K562 (cell line): ENCODE measurements around the gene OR7A5. TPM values are rescaled to one million over a fixed set of nuclear protein-coding genes. Genes with fewer than 3 reads are reported as not detected.

Experiments
- BHLHE40 ChIP-seq: IDR thresholded peaks from 2 replicates; pipeline ENCODE4 v1.6.1; 2011; ENCODE audit warnings: low read length, improper control_type of control experiment
- BRD9 ChIP-seq: fragments of 450-650 bp; IDR thresholded peaks from 2 replicates; pipeline ENCODE4 v1.6.1; 2018; ENCODE audit warnings: low read depth; ENCODE audit not compliant: partially characterized antibody
- CBFA2T3 ChIP-seq: fragments of 450-650 bp; IDR thresholded peaks from 2 replicates; pipeline ENCODE4 v1.6.1; 2017
- CBX3 ChIP-seq, 2 experiments: IDR thresholded peaks; 1 replicate in 1 of 2; 2 replicates in 1 of 2; pipeline ENCODE4 v1.6.1; 2012; ENCODE audit warnings: inconsistent platforms in 2 of 2, low read length in 2 of 2, borderline replicate concordance in 1 of 2, control low read depth in 1 of 2
- CC2D1A ChIP-seq: fragments of 450-650 bp; IDR thresholded peaks from 2 replicates; pipeline ENCODE4 v1.6.1; 2017; ENCODE audit warnings: mild to moderate bottlenecking
- DDX20 ChIP-seq: fragments of 450-650 bp; IDR thresholded peaks from 2 replicates; pipeline ENCODE4 v1.6.1; 2016; ENCODE audit warnings: missing genetic modification characterization, low read depth, mild to moderate bottlenecking, missing compliant biosample characterization, moderate library complexity
- JUND ChIP-seq, 2 experiments: IDR thresholded peaks; 2 replicates in 1 of 2; 3 replicates in 1 of 2; pipeline ENCODE4 v1.6.1; 2011; ENCODE audit warnings: borderline replicate concordance in 2 of 2, low read depth in 2 of 2, low read length in 2 of 2, improper control_type of control experiment in 1 of 2, missing biosample characterization in 1 of 2, missing genetic modification characterization in 1 of 2, missing genetic modification reagents in 1 of 2
- MCM3 ChIP-seq: fragments of 450-650 bp; IDR thresholded peaks from 2 replicates; pipeline ENCODE4 v1.6.1; 2016
- MED1 ChIP-seq: sonication (generic); formaldehyde crosslinking; IDR thresholded peaks from 2 replicates; pipeline ENCODE4 v1.8.1; 2023; ENCODE audit warnings: missing genetic modification reagents, borderline replicate concordance
- MIER1 ChIP-seq: fragments of 450-650 bp; IDR thresholded peaks from 2 replicates; pipeline ENCODE4 v1.6.1; 2016; ENCODE audit warnings: antibody characterized with exemption, mild to moderate bottlenecking, low read depth
- MTA1 ChIP-seq: fragments of 450-650 bp; IDR thresholded peaks from 2 replicates; pipeline ENCODE4 v1.6.1; 2017; ENCODE audit warnings: borderline replicate concordance
- NUFIP1 ChIP-seq: fragments of 450-650 bp; IDR thresholded peaks from 2 replicates; pipeline ENCODE4 v1.6.1; 2018; ENCODE audit not compliant: partially characterized antibody
- PHF20 ChIP-seq: fragments of 450-650 bp; IDR thresholded peaks from 2 replicates; pipeline ENCODE4 v1.6.1; 2018; ENCODE audit not compliant: partially characterized antibody
- PHF21A ChIP-seq: fragments of 450-650 bp; IDR thresholded peaks from 2 replicates; pipeline ENCODE4 v1.6.1; 2017; ENCODE audit warnings: low read depth, borderline replicate concordance
- SP2 ChIP-seq: IDR thresholded peaks from 2 replicates; pipeline ENCODE4 v1.6.1; 2011; ENCODE audit warnings: mild to moderate bottlenecking, low read depth, low read length, moderate library complexity; ENCODE audit not compliant: poor library complexity, severe bottlenecking; ENCODE audit errors: extremely low read depth
- TCF7 ChIP-seq: sonication (generic); IDR thresholded peaks from 2 replicates; pipeline ENCODE4 v1.6.1; 2016; ENCODE audit warnings: antibody characterized with exemption, borderline replicate concordance
- TOE1 ChIP-seq, 2 experiments: fragments of 450-650 bp in 1 of 2; sonication (generic) in 1 of 2; formaldehyde crosslinking in 1 of 2; IDR thresholded peaks; 2 replicates each; pipeline versions ENCODE4 v1.7.1 to v1.8.0; 2016 to 2022; ENCODE audit warnings: borderline replicate concordance in 2 of 2, mild to moderate bottlenecking in 2 of 2, antibody characterized with exemption in 1 of 2, inconsistent platforms in 1 of 2, low read depth in 1 of 2, missing genetic modification reagents in 1 of 2, moderate library complexity in 1 of 2
- ZFX ChIP-seq: sonication (generic); formaldehyde crosslinking; IDR thresholded peaks from 2 replicates; pipeline ENCODE4 v1.8.0; 2022; ENCODE audit warnings: mild to moderate bottlenecking, missing genetic modification reagents, moderate library complexity
- ZNF239 ChIP-seq: fragments of 250-450 bp; sonication (Bioruptor Pico); IDR thresholded peaks from 2 replicates; pipeline ENCODE4 v1.4.0; 2020; ENCODE audit warnings: mild to moderate bottlenecking
- ZNF444 ChIP-seq: fragments of 250-450 bp; sonication (Bioruptor Pico); IDR thresholded peaks from 2 replicates; pipeline ENCODE4 v1.4.0; 2020; ENCODE audit warnings: mild to moderate bottlenecking, moderate library complexity
- polyA plus RNA-seq, 8 experiments: library from polyadenylated mRNA; depleted of rRNA in 4 of 8; stranded (reverse) in 5 of 8; unstranded in 3 of 8; fragments of >200 nt; fragmentation: Nextera tagmentation in 2 of 8; fragmentation: Illumina TruSeq in 1 of 8; extraction: Ambion mirVana in 2 of 8; extraction: Trizol in 1 of 8; gene quantifications; 2 replicates each; pipeline versions ENCODE4 v1.2.1 to v1.2.3, GENCODE V29; 2011 to 2014; ENCODE audit warnings: inconsistent platforms in 1 of 8, missing spikeins in 1 of 8
- total RNA-seq, 7 experiments: library from RNA; depleted of rRNA in 6 of 7; stranded (reverse); fragments of >200 nt in 6 of 7; fragmentation: Illumina TruSeq in 2 of 7; extraction: Trizol in 2 of 7; gene quantifications; 2 replicates each; pipeline versions ENCODE4 v1.2.1 to v1.2.3, GENCODE V29; 2011 to 2021; ENCODE audit warnings: low replicate concordance in 1 of 7
- TF ChIP-seq, protein P1 (sequence below): sonication (generic); formaldehyde crosslinking; IDR thresholded peaks from 2 replicates; pipeline ENCODE4 v1.8.0; 2022; ENCODE audit warnings: mild to moderate bottlenecking, missing genetic modification reagents
- TF ChIP-seq, protein P2 (sequence below): fragments of 250-450 bp; sonication (Bioruptor Pico); IDR thresholded peaks from 2 replicates; pipeline ENCODE4 v1.5.1; 2021; ENCODE audit warnings: mild to moderate bottlenecking
- TF ChIP-seq, protein P3 (sequence below): fragments of 200-800 bp; sonication (Bioruptor generic); IDR thresholded peaks from 2 replicates; pipeline ENCODE4 v1.6.1; 2017; ENCODE audit warnings: missing genetic modification characterization, missing compliant biosample characterization
- TF ChIP-seq, protein P4 (sequence below): fragments of 450-650 bp; IDR thresholded peaks from 2 replicates; pipeline ENCODE4 v1.7.0; 2016; ENCODE audit warnings: borderline replicate concordance

OR7A5 gene
- total and polyA plus RNA-seq, 9 of the 15 experiments (the other 6 are each of a cell fraction or from before 2014, with no cell fraction given), result not detected

DNA sequence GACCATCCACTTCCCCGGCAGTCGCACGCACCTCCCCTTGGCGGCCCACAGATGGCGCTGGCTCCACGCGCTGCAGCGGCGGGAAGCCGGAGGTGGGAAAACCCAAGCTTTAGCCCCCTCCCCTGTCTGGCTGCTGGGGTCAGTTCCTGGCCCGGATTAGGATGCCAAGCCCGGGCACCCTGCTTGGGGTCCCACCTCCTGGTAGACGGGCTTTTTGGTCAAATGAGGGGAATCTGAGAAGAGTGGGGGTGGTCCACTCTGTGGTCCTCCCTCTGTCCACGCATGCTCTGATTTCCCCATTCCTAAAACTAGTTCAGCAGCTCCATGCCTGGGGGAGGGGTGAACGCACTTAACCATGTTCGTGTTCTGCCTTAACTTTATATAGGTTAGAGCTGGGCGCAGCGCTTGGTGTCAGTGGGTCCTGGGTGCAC, 48.5 kb downstream of the OR7A5 start (continued):
- TF ChIP-seq PHF21A, result no peak
- TF ChIP-seq JUND (IDR thresholded peaks at IDR 0.05; ENCODE audit: borderline replicate concordance, low read depth, low read length), result no peak
- TF ChIP-seq JUND (tag; IDR thresholded peaks at IDR 0.05; ENCODE audit: borderline replicate concordance, low read depth, low read length), result no peak
- TF ChIP-seq, protein P1, sequence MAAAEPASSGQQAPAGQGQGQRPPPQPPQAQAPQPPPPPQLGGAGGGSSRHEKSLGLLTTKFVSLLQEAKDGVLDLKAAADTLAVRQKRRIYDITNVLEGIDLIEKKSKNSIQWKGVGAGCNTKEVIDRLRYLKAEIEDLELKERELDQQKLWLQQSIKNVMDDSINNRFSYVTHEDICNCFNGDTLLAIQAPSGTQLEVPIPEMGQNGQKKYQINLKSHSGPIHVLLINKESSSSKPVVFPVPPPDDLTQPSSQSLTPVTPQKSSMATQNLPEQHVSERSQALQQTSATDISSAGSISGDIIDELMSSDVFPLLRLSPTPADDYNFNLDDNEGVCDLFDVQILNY (CRISPR knock-in tag), result no peak
- TF ChIP-seq PHF20, result no peak
- TF ChIP-seq ZNF444 (CRISPR knock-in tag), result no peak
- TF ChIP-seq BHLHE40, result peak; percentile 36; the same call in 1 of the 2 replicates
- TF ChIP-seq ZFX, result no peak
- TF ChIP-seq, protein P2, sequence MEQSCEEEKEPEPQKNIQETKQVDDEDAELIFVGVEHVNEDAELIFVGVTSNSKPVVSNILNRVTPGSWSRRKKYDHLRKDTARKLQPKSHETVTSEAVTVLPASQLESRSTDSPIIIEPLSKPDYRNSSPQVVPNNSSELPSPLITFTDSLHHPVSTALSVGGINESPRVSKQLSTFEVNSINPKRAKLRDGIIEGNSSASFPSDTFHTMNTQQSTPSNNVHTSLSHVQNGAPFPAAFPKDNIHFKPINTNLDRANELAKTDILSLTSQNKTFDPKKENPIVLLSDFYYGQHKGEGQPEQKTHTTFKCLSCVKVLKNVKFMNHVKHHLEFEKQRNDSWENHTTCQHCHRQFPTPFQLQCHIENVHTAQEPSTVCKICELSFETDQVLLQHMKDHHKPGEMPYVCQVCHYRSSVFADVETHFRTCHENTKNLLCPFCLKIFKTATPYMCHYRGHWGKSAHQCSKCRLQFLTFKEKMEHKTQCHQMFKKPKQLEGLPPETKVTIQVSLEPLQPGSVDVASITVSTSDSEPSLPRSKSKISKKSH (CRISPR knock-in tag), result no peak
- TF ChIP-seq, protein P3, sequence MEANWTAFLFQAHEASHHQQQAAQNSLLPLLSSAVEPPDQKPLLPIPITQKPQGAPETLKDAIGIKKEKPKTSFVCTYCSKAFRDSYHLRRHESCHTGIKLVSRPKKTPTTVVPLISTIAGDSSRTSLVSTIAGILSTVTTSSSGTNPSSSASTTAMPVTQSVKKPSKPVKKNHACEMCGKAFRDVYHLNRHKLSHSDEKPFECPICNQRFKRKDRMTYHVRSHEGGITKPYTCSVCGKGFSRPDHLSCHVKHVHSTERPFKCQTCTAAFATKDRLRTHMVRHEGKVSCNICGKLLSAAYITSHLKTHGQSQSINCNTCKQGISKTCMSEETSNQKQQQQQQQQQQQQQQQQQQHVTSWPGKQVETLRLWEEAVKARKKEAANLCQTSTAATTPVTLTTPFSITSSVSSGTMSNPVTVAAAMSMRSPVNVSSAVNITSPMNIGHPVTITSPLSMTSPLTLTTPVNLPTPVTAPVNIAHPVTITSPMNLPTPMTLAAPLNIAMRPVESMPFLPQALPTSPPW, result peak; percentile 58
- no peak for TF ChIP-seq ZNF239 (CRISPR knock-in tag)
- TF ChIP-seq BRD9, result peak; percentile 43
- TF ChIP-seq CC2D1A, result peak; percentile 40; the same call in 1 of the 2 replicates
- TF ChIP-seq CBX3 (IDR thresholded peaks at IDR 0.05; ENCODE audit: borderline replicate concordance in 1 of 2, low read length in 2 of 2), result no peak
- TF ChIP-seq MED1 (CRISPR knock-in tag), result no peak
- TF ChIP-seq, protein P4, sequence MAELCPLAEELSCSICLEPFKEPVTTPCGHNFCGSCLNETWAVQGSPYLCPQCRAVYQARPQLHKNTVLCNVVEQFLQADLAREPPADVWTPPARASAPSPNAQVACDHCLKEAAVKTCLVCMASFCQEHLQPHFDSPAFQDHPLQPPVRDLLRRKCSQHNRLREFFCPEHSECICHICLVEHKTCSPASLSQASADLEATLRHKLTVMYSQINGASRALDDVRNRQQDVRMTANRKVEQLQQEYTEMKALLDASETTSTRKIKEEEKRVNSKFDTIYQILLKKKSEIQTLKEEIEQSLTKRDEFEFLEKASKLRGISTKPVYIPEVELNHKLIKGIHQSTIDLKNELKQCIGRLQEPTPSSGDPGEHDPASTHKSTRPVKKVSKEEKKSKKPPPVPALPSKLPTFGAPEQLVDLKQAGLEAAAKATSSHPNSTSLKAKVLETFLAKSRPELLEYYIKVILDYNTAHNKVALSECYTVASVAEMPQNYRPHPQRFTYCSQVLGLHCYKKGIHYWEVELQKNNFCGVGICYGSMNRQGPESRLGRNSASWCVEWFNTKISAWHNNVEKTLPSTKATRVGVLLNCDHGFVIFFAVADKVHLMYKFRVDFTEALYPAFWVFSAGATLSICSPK, result no peak
- no peak for TF ChIP-seq TCF7
- no peak for TF ChIP-seq TOE1 (IDR thresholded peaks at IDR 0.05; ENCODE audit: borderline replicate concordance)
- no peak for TF ChIP-seq TOE1 (CRISPR knock-in tag; IDR thresholded peaks at IDR 0.05; ENCODE audit: borderline replicate concordance, low read depth)
- TF ChIP-seq MCM3, result no peak
- TF ChIP-seq CBFA2T3, result no peak
- no peak for TF ChIP-seq MIER1
- TF ChIP-seq DDX20 (tag), result no peak
- no peak for TF ChIP-seq NUFIP1
- TF ChIP-seq SP2, result no peak
- TF ChIP-seq MTA1, result 0 out of 2 replicates have a peak, but pooled peaks have one; percentile 37
